ENCODE results near the gene OCRL.

The OCRL gene

DNA sequence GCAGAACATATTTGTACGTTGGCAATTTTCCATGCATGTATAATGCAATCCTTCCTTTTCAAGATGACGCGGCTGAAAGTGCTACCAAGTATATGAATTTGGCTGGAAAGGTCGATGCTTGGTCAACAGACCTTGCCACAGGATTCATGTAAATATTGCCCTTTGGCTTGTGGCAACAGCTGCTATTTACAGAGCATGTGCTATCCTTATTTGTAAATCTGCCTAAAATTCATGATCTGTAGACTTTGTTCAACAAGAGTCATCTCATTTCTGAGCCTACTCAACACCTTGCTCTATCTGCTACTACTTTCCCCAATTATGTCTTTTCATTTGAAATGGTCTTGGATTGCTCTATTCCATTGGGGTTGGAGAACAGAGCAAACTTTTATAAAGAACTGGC, 14.9 kb upstream of the OCRL start:
- peaks cover 0 to 5% of the 10 kb centered on the region in 2 experiments for H3K4me1 ChIP-seq (ENCODE audit: control insufficient read depth in 1 of 2, insufficient read depth in 1 of 2, low read depth in 1 of 2, low read length in 1 of 2)
- TF ChIP-seq, protein P1, sequence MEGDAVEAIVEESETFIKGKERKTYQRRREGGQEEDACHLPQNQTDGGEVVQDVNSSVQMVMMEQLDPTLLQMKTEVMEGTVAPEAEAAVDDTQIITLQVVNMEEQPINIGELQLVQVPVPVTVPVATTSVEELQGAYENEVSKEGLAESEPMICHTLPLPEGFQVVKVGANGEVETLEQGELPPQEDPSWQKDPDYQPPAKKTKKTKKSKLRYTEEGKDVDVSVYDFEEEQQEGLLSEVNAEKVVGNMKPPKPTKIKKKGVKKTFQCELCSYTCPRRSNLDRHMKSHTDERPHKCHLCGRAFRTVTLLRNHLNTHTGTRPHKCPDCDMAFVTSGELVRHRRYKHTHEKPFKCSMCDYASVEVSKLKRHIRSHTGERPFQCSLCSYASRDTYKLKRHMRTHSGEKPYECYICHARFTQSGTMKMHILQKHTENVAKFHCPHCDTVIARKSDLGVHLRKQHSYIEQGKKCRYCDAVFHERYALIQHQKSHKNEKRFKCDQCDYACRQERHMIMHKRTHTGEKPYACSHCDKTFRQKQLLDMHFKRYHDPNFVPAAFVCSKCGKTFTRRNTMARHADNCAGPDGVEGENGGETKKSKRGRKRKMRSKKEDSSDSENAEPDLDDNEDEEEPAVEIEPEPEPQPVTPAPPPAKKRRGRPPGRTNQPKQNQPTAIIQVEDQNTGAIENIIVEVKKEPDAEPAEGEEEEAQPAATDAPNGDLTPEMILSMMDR (IDR thresholded peaks at IDR 0.05): no peak
- H3K27ac ChIP-seq: no peak overlapping the region
- no peak overlapping the region for H3K4me3 ChIP-seq (ENCODE audit: low read depth in 1 of 2, low read length in 1 of 2)
- peaks cover 55% of the 10 kb centered on the region for H3K27me3 ChIP-seq
- H3K36me3 ChIP-seq: no peaks in the 10 kb centered on the region
- no peaks in the 10 kb centered on the region for H3K9me3 ChIP-seq

DNA sequence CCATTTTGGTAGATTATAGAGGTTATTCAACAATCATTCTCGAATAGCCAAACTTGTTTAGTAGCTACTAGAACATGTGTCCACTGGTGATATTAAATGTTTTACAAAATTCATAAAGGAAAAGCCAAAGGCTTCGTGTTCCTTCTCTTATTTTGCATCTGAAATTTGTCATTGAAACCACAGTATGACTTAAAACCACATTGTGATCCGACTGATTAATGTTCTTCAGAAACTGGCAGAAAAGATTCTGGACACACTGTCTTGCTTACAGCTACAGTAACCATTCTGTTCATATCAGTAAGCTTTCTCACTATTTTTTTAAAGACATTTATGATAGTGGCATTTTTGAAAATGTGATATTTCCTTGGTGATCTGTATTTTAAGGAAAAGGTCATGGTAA, 14.2 kb upstream of the OCRL start:
- TF ChIP-seq, protein P1 (IDR thresholded peaks at IDR 0.05): no peak
- Histone ChIP-seq H3K9me3 (no peaks in the 10 kb centered on the region), H3K4me1 (ENCODE audit: control insufficient read depth in 1 of 2, insufficient read depth in 1 of 2, low read depth in 1 of 2, low read length in 1 of 2) (peaks cover 0 to 5% of the 10 kb centered on the region in 2 experiments), H3K27ac (no peak overlapping the region), H3K27me3 (peaks cover 48% of the 10 kb centered on the region), H3K4me3 (ENCODE audit: low read depth in 1 of 2, low read length in 1 of 2) (no peak overlapping the region), H3K36me3 (no peaks in the 10 kb centered on the region)

DNA sequence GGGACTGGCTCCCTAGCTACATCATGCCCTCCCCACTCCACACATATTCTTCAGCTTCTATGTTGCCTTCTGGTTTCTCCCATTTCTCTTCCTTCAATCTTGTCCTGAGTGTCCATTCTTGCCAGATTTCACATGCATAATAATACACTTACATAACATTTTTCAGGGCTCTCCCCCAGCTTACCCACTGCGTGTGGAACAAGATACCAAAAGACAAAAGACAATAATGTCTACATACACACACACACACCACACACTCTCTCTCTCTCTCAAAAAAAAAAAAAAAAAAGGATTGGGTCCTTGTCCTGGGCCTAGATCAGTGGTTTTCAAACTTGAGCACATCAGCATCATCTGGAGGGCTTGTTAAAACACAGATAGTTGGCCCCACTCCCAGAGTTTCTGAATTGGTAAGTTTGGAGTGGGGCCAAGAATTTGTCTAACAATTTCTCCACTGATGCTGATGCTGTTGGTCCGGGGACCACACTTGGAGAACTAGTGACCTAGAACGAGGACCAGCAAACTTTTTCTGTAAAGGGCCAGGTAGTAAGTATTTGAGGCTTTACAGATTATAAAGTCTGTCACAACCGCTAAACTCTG, 10.3 kb upstream of the OCRL start:
- no peak overlapping the region for H3K4me3 ChIP-seq (ENCODE audit: low read depth in 1 of 2, low read length in 1 of 2)
- no peak overlapping the region for H3K27ac ChIP-seq
- H3K27me3 ChIP-seq: peaks cover 9% of the 10 kb centered on the region
- TF ChIP-seq, protein P1 (IDR thresholded peaks at IDR 0.05): no peak
- no peaks in the 10 kb centered on the region for H3K4me1 ChIP-seq (ENCODE audit: control insufficient read depth in 1 of 2, insufficient read depth in 1 of 2, low read depth in 1 of 2, low read length in 1 of 2)
- H3K36me3 ChIP-seq: no peaks in the 10 kb centered on the region
- no peaks in the 10 kb centered on the region for H3K9me3 ChIP-seq

DNA sequence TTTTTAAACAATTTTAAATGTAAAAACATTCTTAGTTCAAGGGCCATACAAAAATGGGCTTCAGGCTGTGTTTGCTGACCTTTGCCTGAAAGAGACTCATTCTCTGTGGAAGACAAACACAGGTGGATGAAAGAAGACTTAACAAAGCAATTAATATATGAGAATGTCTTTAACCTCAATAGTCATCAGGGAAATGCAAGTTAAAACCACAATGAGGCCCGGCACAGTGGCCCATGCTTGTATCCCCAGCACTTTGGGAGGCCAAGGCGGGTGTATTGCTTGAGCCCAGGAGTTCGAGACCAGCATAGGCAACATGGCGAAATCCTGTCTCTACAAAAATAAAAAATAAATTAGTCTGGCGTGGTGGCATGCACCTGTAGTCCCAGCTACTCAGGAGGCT, 9.6 kb upstream of the OCRL start:
- no peaks in the 10 kb centered on the region for H3K36me3 ChIP-seq
- H3K27ac ChIP-seq: no peak overlapping the region
- H3K9me3 ChIP-seq: no peaks in the 10 kb centered on the region
- TF ChIP-seq, protein P1 (IDR thresholded peaks at IDR 0.05): no peak
- peaks cover 3% of the 10 kb centered on the region for H3K27me3 ChIP-seq
- H3K4me1 ChIP-seq (ENCODE audit: control insufficient read depth in 1 of 2, insufficient read depth in 1 of 2, low read depth in 1 of 2, low read length in 1 of 2): no peaks in the 10 kb centered on the region
- no peak overlapping the region for H3K4me3 ChIP-seq (ENCODE audit: low read depth in 1 of 2, low read length in 1 of 2)

DNA sequence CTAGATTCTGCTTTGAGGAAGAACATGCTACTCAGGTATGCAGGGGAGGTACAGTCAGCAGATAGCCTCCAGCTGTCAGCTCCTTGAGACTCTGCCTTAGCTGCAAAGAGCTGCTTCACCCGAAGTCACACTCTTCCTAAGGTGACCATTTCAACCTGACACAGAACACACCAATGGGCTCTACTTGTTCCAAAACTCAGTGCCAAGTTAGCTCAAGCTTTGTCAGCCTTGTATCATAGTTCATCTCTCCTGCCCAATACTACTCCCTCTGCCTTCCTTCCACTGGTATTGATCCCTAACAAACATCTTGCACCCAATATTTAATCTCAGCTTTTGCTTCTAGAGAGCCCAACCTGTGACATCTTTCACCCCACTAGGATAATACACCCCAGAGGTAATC, 8.9 kb upstream of the OCRL start:
- H3K9me3 ChIP-seq: no peaks in the 10 kb centered on the region
- H3K4me3 ChIP-seq (ENCODE audit: low read depth in 1 of 2, low read length in 1 of 2): no peak overlapping the region
- TF ChIP-seq, protein P1 (IDR thresholded peaks at IDR 0.05): no peak
- no peaks in the 10 kb centered on the region for H3K36me3 ChIP-seq
- H3K27ac ChIP-seq: no peak overlapping the region
- no peaks in the 10 kb centered on the region for H3K27me3 ChIP-seq
- no peaks in the 10 kb centered on the region for H3K4me1 ChIP-seq (ENCODE audit: control insufficient read depth in 1 of 2, insufficient read depth in 1 of 2, low read depth in 1 of 2, low read length in 1 of 2)

Data from neutrophil (primary cell).